Heart right ventricle (tissue), 16 donors: Measurements from ENCODE around the gene SERPINB6. TPM values are rescaled to one million over a fixed set of nuclear protein-coding genes. Genes with fewer than 3 reads are reported as not detected.

ENCODE experiments used
- ATAC-seq, 8 donors: fragments of 200-7000 bp; cut with Tn5 transposase; one replicate each; pipeline ENCODE4 v1.9.1; 2020; ENCODE audit warnings: mild to moderate bottlenecking in 8 of 8, moderate library complexity in 8 of 8, moderate number of reproducible peaks in 1 of 8
- DNase-seq, 2 donors: peaks; one replicate each; pipeline ENCODE4 v3.0.0-alpha.2; 2020
- H3K27ac ChIP-seq, 10 donors: fragments of 200-600 bp; sonication (generic) in 2 of 10; one replicate each; pipeline versions ENCODE4 v1.5.0 to v1.8.0; 2020 to 2022; ENCODE audit warnings: mild to moderate bottlenecking in 3 of 10
- H3K27me3 ChIP-seq, 7 donors: fragments of 200-600 bp; one replicate each; pipeline ENCODE4 v1.8.0; 2021 to 2022; ENCODE audit warnings: mild to moderate bottlenecking in 2 of 7
- H3K36me3 ChIP-seq, 9 donors: fragments of 200-600 bp; sonication (generic) in 1 of 9; one replicate each; pipeline versions ENCODE4 v1.5.0 to v1.8.0; 2020 to 2022; ENCODE audit warnings: mild to moderate bottlenecking in 2 of 9
- H3K4me1 ChIP-seq, 9 donors: fragments of 200-600 bp; sonication (generic) in 1 of 9; one replicate each; pipeline versions ENCODE4 v1.5.0 to v1.8.0; 2020 to 2022; ENCODE audit warnings: mild to moderate bottlenecking in 4 of 9
- H3K4me3 ChIP-seq, 10 donors: fragments of 200-600 bp; sonication (generic) in 2 of 10; one replicate each; pipeline versions ENCODE4 v1.5.0 to v1.8.0; 2020 to 2022; ENCODE audit warnings: mild to moderate bottlenecking in 7 of 10, moderate library complexity in 2 of 10
- H3K9me3 ChIP-seq, 11 donors: fragments of 200-600 bp in 10 of 11; sonication (generic) in 2 of 11; one replicate each; pipeline versions ENCODE4 v1.5.0 to v1.8.0; 2013 to 2022; ENCODE audit warnings: mild to moderate bottlenecking in 2 of 11, control low read depth in 1 of 11, moderate library complexity in 1 of 11
- CTCF ChIP-seq, 9 donors: fragments of 200-600 bp; sonication (generic) in 2 of 9; IDR thresholded peaks; one replicate each; pipeline versions ENCODE4 v1.5.0 to v1.8.0; 2021 to 2022; ENCODE audit warnings: antibody characterized with exemption in 9 of 9, mild to moderate bottlenecking in 5 of 9, moderate library complexity in 1 of 9
- WGBS, 2 donors: extraction: QIAGEN DNeasy Blood & Tissue Kit; methylation state at CpG; one replicate each; pipeline ENCODE4 v1.1.7; 2013; ENCODE audit warnings: inconsistent platforms in 1 of 2; 5-methylcytosine and 5-hydroxymethylcytosine counted together
- intact Hi-C, 10 donors: fragments of 100-400 bp; cut with DNase I; formaldehyde crosslinking; loops; one replicate each; pipeline versions ENCODE4 v1.11.1 to v1.14.2; 2022
- polyA plus RNA-seq, 2 donors: library from polyadenylated mRNA; stranded (reverse); fragments of 200-250 nt; gene quantifications; one replicate each; pipeline ENCODE4 v1.2.3, GENCODE V29; 2013
- total RNA-seq, 10 donors: library from RNA; stranded (reverse); fragmentation: NEBNext Ultra II Directional in 3 of 10; extraction: Animal tissue kit (Norgen Biotek cat#: 25700) in 3 of 10; gene quantifications; one replicate each; pipeline versions ENCODE4 v1.2.1 to v1.2.4, GENCODE V29; 2021 to 2023
- donor health status: Arrhythmogenic right ventricular cardiomyopathy.
- donor health status: ischemic (EF 13 %, LVEDD 7.1; RV severe dilation, severe dysfunction).
- donor health status: healthy with polysubstance abuse.
- donor health status: DM: no; HTN: yes; CAD: no.
- donor health status: DM: no; HTN: no; CAD: no.
- donor health status: ischemic (EF 25% LVEDD 6.9; RV normal size, moderate dysfunction).
- donor health status: ischemic (EF 25% LVEDD 5.7; RV mildly dilated, moderate dysfunction).
- donor health status: healthy.
- donor health status: DM: yes; HTN: yes; CAD: no.
- donor health status: Ischemic cardiomyopathy.
- donor health status: ischemic (EF 35%, LVEDD 5.7; RV mildly dilated, moderate dysfunction).
- donor health status: nonischemic (EF 11% LVEDD 7.7; RV severe dilation, severe dysfunction).
- donor health status: DM: yes; HTN: yes; CAD: no.
- donor health status: PGD.
- donor health status: ischemic (EF 29% LVEDD 5.4; RV normal size, mild dysfunction).
- donor health status: nonischemic (EF 23%, LVEDD 6.1; RV moderate dilation, normal function).

Gene SERPINB6
- total and polyA plus RNA-seq, 12 donors = 138 to 261 (median 175) TPM

- intact Hi-C loops = loop anchor here in 3 of 10 donors (10.0 kb wide), 2 partner anchors 45 to 135 kb away; partner anchors contain the start of gene SERPINB1 (in 1 of the 3)
- DNase-seq = no peak
- H3K27ac ChIP-seq = peak overlapping the region in 3 of 10 donors; percentile 12 to 85 (median 59)
- peaks cover 6 to 42% (median 30%) of the 10 kb centered on the region in 9 donors for H3K4me1 ChIP-seq
- no peak for ATAC-seq
- no peaks in the 10 kb centered on the region for H3K9me3 ChIP-seq
- H3K27me3 ChIP-seq = no peaks in the 10 kb centered on the region
- WGBS, 2 donors = 65 to 70% methylated on average over 2 of the region's 2 CpGs
- H3K36me3 ChIP-seq = no peaks in the 10 kb centered on the region
- no peak for TF ChIP-seq CTCF (IDR thresholded peaks at IDR 0.05)
- no peak overlapping the region for H3K4me3 ChIP-seq
Measured at GRCh38 chr6:2979819-2980464, 8.6 kb upstream of the SERPINB6 start.

DNA sequence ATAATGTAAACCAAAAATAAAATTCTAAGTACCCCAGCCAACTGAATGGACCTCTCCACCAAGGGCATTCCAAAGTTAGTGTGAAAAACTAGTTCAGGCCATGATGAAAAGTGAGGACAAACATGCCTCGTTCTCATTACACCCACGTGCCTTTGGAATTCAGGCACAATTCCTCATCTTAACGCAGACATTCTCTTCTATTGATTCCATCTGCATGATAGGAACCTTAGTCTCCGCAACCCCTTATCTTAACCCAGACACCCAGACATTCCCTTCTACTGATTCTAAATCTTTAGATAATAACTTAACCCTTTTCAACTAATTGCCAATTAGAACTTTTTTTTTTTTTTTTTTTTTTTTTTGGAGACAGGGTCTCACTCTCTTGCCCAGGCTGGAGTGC, 7.6 kb upstream of the SERPINB6 start:
- DNase-seq = no peak
- Histone ChIP-seq H3K9me3 (no peaks in the 10 kb centered on the region), H3K27ac (no peak overlapping the region), H3K27me3 (no peaks in the 10 kb centered on the region), H3K4me1 (peaks cover 6 to 42% (median 30%) of the 10 kb centered on the region in 9 donors), H3K4me3 (no peak overlapping the region), H3K36me3 (no peaks in the 10 kb centered on the region)
- WGBS, 2 donors = 70 to 71% methylated on average over 4 of the region's 4 CpGs
- intact Hi-C loops = no loop called here
- no peak for ATAC-seq
- no peak for TF ChIP-seq CTCF (IDR thresholded peaks at IDR 0.05)

DNA sequence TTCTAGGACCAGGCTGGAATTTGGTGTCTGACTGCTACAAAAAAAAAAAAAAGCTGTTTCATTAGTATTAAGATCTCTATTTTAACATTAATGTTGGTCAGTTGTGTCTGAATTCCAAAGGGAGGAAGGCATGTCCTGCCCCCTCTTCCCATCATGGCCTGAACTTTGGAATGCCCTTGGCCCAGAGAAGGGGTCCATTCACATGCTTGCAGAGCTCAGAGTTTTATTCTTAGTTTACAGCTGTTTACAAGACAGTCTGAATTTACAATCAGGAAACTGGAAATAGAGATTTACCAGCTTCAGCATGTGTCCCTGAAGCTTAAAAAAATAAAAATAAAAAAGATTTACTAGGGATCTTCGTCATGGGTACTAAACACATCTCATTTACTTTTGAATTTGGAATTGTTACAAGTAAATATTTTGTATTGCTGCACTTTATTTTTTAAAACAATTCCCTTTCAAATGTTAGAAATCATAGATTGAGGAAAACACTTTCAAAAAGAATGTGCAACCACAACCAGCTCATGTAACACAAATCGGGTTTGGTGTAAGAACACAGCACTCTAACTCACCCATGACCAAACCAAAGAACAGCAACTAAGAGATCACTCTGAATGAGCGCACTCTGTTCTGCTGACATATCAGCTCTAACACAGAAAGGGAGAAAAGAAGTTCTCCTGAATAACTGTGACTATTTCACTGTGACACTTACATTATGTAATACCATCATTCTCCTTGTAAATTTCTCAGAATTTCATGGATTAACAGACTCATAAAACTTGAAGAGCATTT, 6.6 kb upstream of the SERPINB6 start:
- Histone ChIP-seq H3K27me3 (no peaks in the 10 kb centered on the region), H3K9me3 (no peaks in the 10 kb centered on the region), H3K4me3 (no peak overlapping the region), H3K27ac (peak overlapping the region in 2 of 10 donors; percentile 6 to 23), H3K4me1 (peaks cover 6 to 42% (median 30%) of the 10 kb centered on the region in 9 donors), H3K36me3 (no peaks in the 10 kb centered on the region)
- intact Hi-C loops = no loop called here
- no peak for TF ChIP-seq CTCF (IDR thresholded peaks at IDR 0.05)
- no peak for DNase-seq
- WGBS, 2 donors = 85 to 92% methylated on average over 3 of the region's 3 CpGs
- ATAC-seq = peak in 1 of 8 donors; percentile 35

DNA sequence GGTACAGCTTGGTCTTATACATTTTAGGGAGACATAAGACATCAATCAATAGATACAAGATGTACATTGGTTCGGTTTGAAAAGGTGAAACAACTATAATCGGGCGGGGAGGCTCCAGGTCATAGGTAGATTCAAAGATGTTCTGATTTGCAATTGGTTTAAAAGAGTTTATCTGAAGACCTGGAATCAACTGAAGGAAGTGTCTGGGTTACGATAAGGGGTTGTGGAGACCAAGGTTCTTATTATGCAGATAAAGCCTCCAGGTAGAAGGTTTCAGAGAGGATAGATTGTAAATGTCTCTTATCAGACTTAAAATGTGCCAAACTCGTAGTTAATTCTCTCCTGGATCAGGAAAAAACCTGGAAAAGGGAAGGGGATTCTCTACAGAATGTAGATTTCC, 5.9 kb upstream of the SERPINB6 start:
- intact Hi-C loops = no loop called here
- H3K9me3 ChIP-seq = no peaks in the 10 kb centered on the region
- H3K4me1 ChIP-seq = peaks cover 3 to 42% (median 27%) of the 10 kb centered on the region in 9 donors
- WGBS, 2 donors = 74 to 96% methylated on average over 5 of the region's 5 CpGs
- H3K36me3 ChIP-seq = no peaks in the 10 kb centered on the region
- H3K27me3 ChIP-seq = no peaks in the 10 kb centered on the region
- DNase-seq (no peak), ATAC-seq (no peak)
- H3K4me3 ChIP-seq = no peak overlapping the region
- TF ChIP-seq CTCF (IDR thresholded peaks at IDR 0.05) = no peak
- H3K27ac ChIP-seq = no peak overlapping the region
